Lung (tissue), 12 donors: ENCODE data around the gene GNL3. TPM values are rescaled to one million over a fixed set of nuclear protein-coding genes. Genes with fewer than 3 reads are reported as not detected.

ENCODE experiments used
- ATAC-seq: fragments of 200-7000 bp; cut with Tn5 transposase; one replicate; pipeline ENCODE4 v1.9.1; 2020; ENCODE audit warnings: moderate number of reproducible peaks; ENCODE audit not compliant: insufficient read depth, low FRiP score
- DNase-seq, 3 donors: peaks; one replicate each; pipeline ENCODE4 v3.0.0-alpha.2; 2013 to 2017
- H3K27ac ChIP-seq, 2 donors: one replicate each; pipeline ENCODE4 v1.5.1; 2013; ENCODE audit warnings: mild to moderate bottlenecking in 2 of 2, moderate library complexity in 2 of 2, control low read depth in 1 of 2, inconsistent platforms in 1 of 2, low read depth in 1 of 2, low read length in 1 of 2
- H3K27me3 ChIP-seq, 3 donors: one replicate each; pipeline ENCODE4 v1.5.1; 2013; ENCODE audit warnings: low read length in 2 of 3; ENCODE audit not compliant: control insufficient read depth in 3 of 3, insufficient read depth in 3 of 3
- H3K36me3 ChIP-seq, 4 donors: one replicate each; pipeline ENCODE4 v1.5.1; 2013; ENCODE audit warnings: low read length in 4 of 4, mild to moderate bottlenecking in 1 of 4, moderate library complexity in 1 of 4; ENCODE audit not compliant: control insufficient read depth in 4 of 4, insufficient read depth in 4 of 4
- H3K4me1 ChIP-seq, 5 donors: one replicate each; pipeline ENCODE4 v1.5.1; 2013; ENCODE audit warnings: low read length in 5 of 5, mild to moderate bottlenecking in 2 of 5, moderate library complexity in 1 of 5; ENCODE audit not compliant: control insufficient read depth in 5 of 5, insufficient read depth in 5 of 5
- H3K4me3 ChIP-seq: one replicate; pipeline ENCODE4 v1.5.1; 2013; ENCODE audit warnings: mild to moderate bottlenecking, control low read depth, moderate library complexity
- H3K9ac ChIP-seq, 2 donors: one replicate each; pipeline ENCODE4 v1.5.1; 2013; ENCODE audit warnings: low read length in 2 of 2, control low read depth in 1 of 2; ENCODE audit not compliant: insufficient read depth in 1 of 2
- H3K9me3 ChIP-seq, 4 donors: one replicate each; pipeline ENCODE4 v1.5.1; 2013; ENCODE audit warnings: low read length in 3 of 4, mild to moderate bottlenecking in 1 of 4, moderate library complexity in 1 of 4; ENCODE audit not compliant: control insufficient read depth in 4 of 4, insufficient read depth in 3 of 4
- WGBS, 2 donors: extraction: QIAGEN DNeasy Blood & Tissue Kit; methylation state at CpG; one replicate each; pipeline ENCODE4 v1.1.7; 2013; 5-methylcytosine and 5-hydroxymethylcytosine counted together
- polyA plus RNA-seq, 2 donors: library from polyadenylated mRNA; stranded (reverse); fragments of 200-250 nt; gene quantifications; one replicate each; pipeline ENCODE4 v1.2.1, GENCODE V29; 2013
- total RNA-seq, 2 donors: library from RNA; depleted of rRNA in 1 of 2; stranded (reverse); fragments of >200 nt in 1 of 2; gene quantifications; one replicate each; pipeline ENCODE4 v1.2.1, GENCODE V29; 2014 to 2021
- TF ChIP-seq, protein P1 (sequence below): IDR thresholded peaks from 2 replicates; pipeline ENCODE4 v1.5.1; 2012; ENCODE audit warnings: mild to moderate bottlenecking; ENCODE audit errors: control extremely low read depth, extremely low read depth
- donor health status: control.
- donor health status: control.
- donor health status: Bipolar disorder and iron deficiency.
- donor health status: healthy.
- donor health status: DM: yes; HTN: yes; CAD: no.

GNL3 gene
- total and polyA plus RNA-seq, 4 donors, result 57.5 to 84.6 (median 72.4) TPM

DNA sequence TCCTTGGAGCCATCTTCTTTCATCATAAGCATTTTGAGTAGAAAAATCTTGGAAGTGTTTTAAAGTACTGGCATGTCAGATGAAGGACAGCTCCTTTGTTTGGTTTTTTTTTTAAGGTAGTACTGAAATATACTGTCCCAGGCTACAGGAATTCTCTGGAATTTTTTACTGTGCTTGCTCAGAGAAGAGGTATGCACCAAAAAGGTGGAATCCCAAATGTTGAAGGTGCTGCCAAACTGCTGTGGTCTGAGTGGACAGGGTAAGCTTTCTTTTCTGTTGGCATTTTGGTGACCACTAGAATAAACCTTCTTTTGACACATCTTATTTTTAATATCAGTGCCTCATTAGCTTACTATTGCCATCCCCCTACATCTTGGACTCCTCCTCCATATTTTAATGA lies 7.2 kb downstream of the GNL3 start:
- H3K9ac ChIP-seq, result no peak overlapping the region
- no peaks in the 10 kb centered on the region for H3K27me3 ChIP-seq
- no peaks in the 10 kb centered on the region for H3K4me1 ChIP-seq
- no peaks in the 10 kb centered on the region for H3K9me3 ChIP-seq
- DNase-seq, result no peak
- TF ChIP-seq, protein P1, sequence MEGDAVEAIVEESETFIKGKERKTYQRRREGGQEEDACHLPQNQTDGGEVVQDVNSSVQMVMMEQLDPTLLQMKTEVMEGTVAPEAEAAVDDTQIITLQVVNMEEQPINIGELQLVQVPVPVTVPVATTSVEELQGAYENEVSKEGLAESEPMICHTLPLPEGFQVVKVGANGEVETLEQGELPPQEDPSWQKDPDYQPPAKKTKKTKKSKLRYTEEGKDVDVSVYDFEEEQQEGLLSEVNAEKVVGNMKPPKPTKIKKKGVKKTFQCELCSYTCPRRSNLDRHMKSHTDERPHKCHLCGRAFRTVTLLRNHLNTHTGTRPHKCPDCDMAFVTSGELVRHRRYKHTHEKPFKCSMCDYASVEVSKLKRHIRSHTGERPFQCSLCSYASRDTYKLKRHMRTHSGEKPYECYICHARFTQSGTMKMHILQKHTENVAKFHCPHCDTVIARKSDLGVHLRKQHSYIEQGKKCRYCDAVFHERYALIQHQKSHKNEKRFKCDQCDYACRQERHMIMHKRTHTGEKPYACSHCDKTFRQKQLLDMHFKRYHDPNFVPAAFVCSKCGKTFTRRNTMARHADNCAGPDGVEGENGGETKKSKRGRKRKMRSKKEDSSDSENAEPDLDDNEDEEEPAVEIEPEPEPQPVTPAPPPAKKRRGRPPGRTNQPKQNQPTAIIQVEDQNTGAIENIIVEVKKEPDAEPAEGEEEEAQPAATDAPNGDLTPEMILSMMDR, result no peak
- no peak overlapping the region for H3K27ac ChIP-seq
- no peak for ATAC-seq
- H3K36me3 ChIP-seq, result peaks cover 38 to 84% (median 73%) of the 10 kb centered on the region in 4 donors
- no peak overlapping the region for H3K4me3 ChIP-seq

GRCh38 chr3:52694528-52695189 lies 8.8 kb downstream of the GNL3 start:
- Histone ChIP-seq H3K9ac (no peak overlapping the region), H3K9me3 (no peaks in the 10 kb centered on the region), H3K4me3 (no peak overlapping the region), H3K27me3 (no peaks in the 10 kb centered on the region), H3K4me1 (no peaks in the 10 kb centered on the region), H3K27ac (no peak overlapping the region), H3K36me3 (peaks cover 28 to 70% (median 62%) of the 10 kb centered on the region in 4 donors)
- 75 to 93% methylated on average over 7 of the region's 7 CpGs for WGBS, 2 donors
- DNase-seq (no peak), ATAC-seq (no peak)
- TF ChIP-seq, protein P1, result no peak

GRCh38 chr3:52695798-52696671 lies 10.2 kb downstream of the GNL3 start:
- Histone ChIP-seq H3K36me3 (peaks cover 26 to 69% (median 56%) of the 10 kb centered on the region in 4 donors), H3K27me3 (no peaks in the 10 kb centered on the region)
- TF ChIP-seq, protein P1, result no peak

More at GRCh38 chr3:52695798-52696671, 10.2 kb downstream of the GNL3 start:
- no peak for ATAC-seq
- no peak overlapping the region for H3K27ac ChIP-seq
- no peak for DNase-seq
- no peaks in the 10 kb centered on the region for H3K4me1 ChIP-seq
- WGBS, 2 donors, result 80 to 86% methylated on average over 4 of the region's 4 CpGs
- no peaks in the 10 kb centered on the region for H3K9me3 ChIP-seq
- H3K9ac ChIP-seq, result no peak overlapping the region
- H3K4me3 ChIP-seq, result no peak overlapping the region
